Endothelial cell of umbilical vein (primary cell): ENCODE data around the gene TMOD1. TPM values are rescaled to one million over a fixed set of nuclear protein-coding genes. Genes with fewer than 3 reads are reported as not detected.

Experiments
- BruUV-seq: library from RNA; stranded (reverse); fragments of 400-500 nt; replicated peaks from 2 replicates; lab custom pipeline; 2021; lab: Mats Ljungman, UMichigan
- CTCF ChIA-PET: fragments of 300-600, 350-600 bp; sonication (Branson Sonifier 250); formaldehyde crosslinking; loops from one replicate; lab custom pipeline; 2021; ENCODE audit warnings: antibody characterized with exemption, inconsistent platforms; lab: Charles Lee
- POLR2A ChIA-PET: fragments of 300-600, 350-600 bp; sonication (Branson Sonifier 250); formaldehyde crosslinking; loops from one replicate; lab custom pipeline; 2021; ENCODE audit warnings: antibody characterized with exemption, inconsistent platforms; lab: Charles Lee
- DNase-seq: peaks from one replicate; pipeline ENCODE4 v3.0.0-alpha.2; 2011; ENCODE audit warnings: low read depth, low spot score
- FAIRE-seq: peaks from 2 replicates; lab custom pipeline; 2011; peaks lifted over from hg19 to GRCh38; lab: Jason Lieb, UNC
- H2AFZ ChIP-seq: 2 replicates; pipeline ENCODE4 v1.6.0; 2012; ENCODE audit warnings: low read depth, low read length, control low read depth, inconsistent platforms
- H3K27ac ChIP-seq: 2 replicates; pipeline ENCODE4 v1.5.1; 2011; ENCODE audit warnings: low read depth, mild to moderate bottlenecking, control low read depth, low read length, moderate library complexity; ENCODE audit not compliant: insufficient read depth
- H3K27me3 ChIP-seq, 2 experiments: 2 replicates each; pipeline versions ENCODE4 v1.6.0 to v1.6.1; 2011; ENCODE audit warnings: low read length in 2 of 2, mixed read lengths in 1 of 2; ENCODE audit not compliant: control insufficient read depth in 2 of 2, insufficient read depth in 2 of 2
- H3K36me3 ChIP-seq, 2 experiments: 2 replicates in 1 of 2; 3 replicates in 1 of 2; pipeline ENCODE4 v1.5.1; 2011; ENCODE audit warnings: low read length in 2 of 2, mild to moderate bottlenecking in 1 of 2, moderate library complexity in 1 of 2; ENCODE audit not compliant: control insufficient read depth in 2 of 2, insufficient read depth in 2 of 2; ENCODE audit errors: extremely low read depth in 1 of 2
- H3K4me1 ChIP-seq: 3 replicates; pipeline ENCODE4 v1.5.1; 2011; ENCODE audit warnings: mild to moderate bottlenecking, low read length; ENCODE audit not compliant: control insufficient read depth, insufficient read depth; ENCODE audit errors: extremely low read depth
- H3K4me2 ChIP-seq: 2 replicates; pipeline ENCODE4 v1.6.1; 2011; ENCODE audit warnings: low read length, control low read depth, mixed read lengths; ENCODE audit not compliant: insufficient read depth
- H3K4me3 ChIP-seq, 3 experiments: fragments of 200-600 bp in 1 of 3; sonication (generic), shearing (Covaris generic) in 1 of 3; replicated peaks in 1 of 3; 2 replicates each; pipeline ENCODE4 v1.5.1; 2011 to 2016; ENCODE audit warnings: control low read depth in 3 of 3, low read length in 3 of 3, mild to moderate bottlenecking in 2 of 3, inconsistent platforms in 1 of 3, low read depth in 1 of 3, moderate library complexity in 1 of 3; ENCODE audit not compliant: insufficient read depth in 1 of 3
- H3K79me2 ChIP-seq: 2 replicates; pipeline ENCODE4 v1.6.0; 2012; ENCODE audit warnings: low read length, inconsistent platforms; ENCODE audit not compliant: control insufficient read depth, insufficient read depth
- H3K9ac ChIP-seq: replicated peaks from 2 replicates; pipeline ENCODE3; 2011; ENCODE audit warnings: low read length, control low read depth; ENCODE audit not compliant: insufficient read depth; ENCODE audit errors: extremely low read depth
- H3K9me1 ChIP-seq: replicated peaks from 3 replicates; pipeline ENCODE4 v1.6.0; 2011; ENCODE audit warnings: mild to moderate bottlenecking, low read length; ENCODE audit not compliant: control insufficient read depth, insufficient read depth; ENCODE audit errors: extremely low read depth
- H3K9me3 ChIP-seq: replicated peaks from 2 replicates; pipeline ENCODE4 v1.5.1; 2012; ENCODE audit warnings: low read length, inconsistent platforms; ENCODE audit not compliant: control insufficient read depth, insufficient read depth
- H4K20me1 ChIP-seq: replicated peaks from 2 replicates; pipeline ENCODE3; 2011; ENCODE audit warnings: mild to moderate bottlenecking, low read length; ENCODE audit not compliant: control insufficient read depth, insufficient read depth; ENCODE audit errors: extremely low read depth
- EZH2 ChIP-seq: IDR thresholded peaks from 2 replicates; pipeline ENCODE4 v1.6.1; 2012; ENCODE audit warnings: borderline replicate concordance, low read depth, mild to moderate bottlenecking, moderate library complexity, low read length, inconsistent platforms; ENCODE audit not compliant: severe bottlenecking
- FOS ChIP-seq: IDR thresholded peaks from 2 replicates; pipeline ENCODE4 v1.6.1; 2011; ENCODE audit warnings: mild to moderate bottlenecking, low read length, moderate library complexity, borderline replicate concordance; ENCODE audit not compliant: insufficient read depth
- GATA2 ChIP-seq: IDR thresholded peaks from 2 replicates; pipeline ENCODE4 v1.7.0; 2011; ENCODE audit warnings: low read depth, mild to moderate bottlenecking, moderate library complexity, mixed read lengths, low read length; ENCODE audit not compliant: insufficient read length, insufficient read depth
- JUN ChIP-seq: IDR thresholded peaks from 2 replicates; pipeline ENCODE4 v1.6.1; 2011; ENCODE audit warnings: borderline replicate concordance, low read depth; ENCODE audit not compliant: insufficient read length, insufficient read depth
- MYC ChIP-seq: IDR thresholded peaks from one replicate; pipeline ENCODE4 v1.6.1; 2011; ENCODE audit warnings: mild to moderate bottlenecking, low read depth, low read length
- POLR2A ChIP-seq: IDR thresholded peaks from 2 replicates; pipeline ENCODE4 v1.6.1; 2012; ENCODE audit warnings: low read depth, mild to moderate bottlenecking, control low read depth, low read length
- POLR2AphosphoS5 ChIP-seq: IDR thresholded peaks from 2 replicates; pipeline ENCODE4 v1.6.1; 2012; ENCODE audit warnings: low read depth, mild to moderate bottlenecking, control low read depth, low read length, moderate library complexity; ENCODE audit not compliant: insufficient read depth
- dilution Hi-C: fragments of 300-500 bp; cut with MboI; formaldehyde crosslinking; loops from one replicate; pipeline ENCODE4 v1.15.0; 2019; ENCODE audit warnings: low sequenced_read_pairs; ENCODE audit not compliant: extremely low pct_ligation_motif_present
- intact Hi-C: fragments of 100-400 bp; cut with micrococcal nuclease; formaldehyde crosslinking; loops from one replicate; pipeline ENCODE4 v1.10.0; 2022
- polyA plus RNA-seq, 4 experiments: library from polyadenylated mRNA; depleted of rRNA in 3 of 4; stranded (reverse) in 3 of 4; unstranded in 1 of 4; fragments of >200 nt; gene quantifications; 2 replicates each; pipeline versions ENCODE4 v1.2.1 to v1.2.3, GENCODE V29; 2011 to 2012; ENCODE audit warnings: missing spikeins in 1 of 4
- total RNA-seq: library from RNA; stranded (reverse); gene quantifications from 2 replicates; pipeline ENCODE4 v1.2.3, GENCODE V29; 2021
- TF ChIP-seq, protein P1 (sequence below), 2 donors: IDR thresholded peaks; 1 replicate in 1 of 2; 2 replicates in 1 of 2; pipeline ENCODE4 v1.5.1; 2011; ENCODE audit warnings: low read length in 2 of 2, mild to moderate bottlenecking in 2 of 2, moderate library complexity in 2 of 2, control low read depth in 1 of 2, inconsistent platforms in 1 of 2, low read depth in 1 of 2; ENCODE audit not compliant: insufficient read depth in 1 of 2; ENCODE audit errors: extremely low read depth in 1 of 2
- TF ChIP-seq, protein P2 (sequence below): IDR thresholded peaks from 2 replicates; pipeline ENCODE4 v1.6.1; 2011; ENCODE audit not compliant: insufficient read depth, insufficient read length

Gene TMOD1
- total and polyA plus RNA-seq, 2 donors (not counting 3 experiments of a cell fraction or from before 2014, with no cell fraction given), result 0.26 to 1.4 TPM

GRCh38 chr9:97564291-97565175, 63.1 kb downstream of the TMOD1 start:
- BruUV-seq, result no TSS peak
- Histone ChIP-seq H3K36me3 (no peaks in the 10 kb centered on the region), H3K4me3 (no peak overlapping the region), H3K79me2 (no peaks in the 10 kb centered on the region), H4K20me1 (no peaks in the 10 kb centered on the region), H3K9ac (no peak overlapping the region), H3K27me3 (peaks cover 6 to 22% of the 10 kb centered on the region in 2 experiments), H3K4me1 (peaks cover 16% of the 10 kb centered on the region), H3K27ac (no peak overlapping the region), H3K9me3 (no peaks in the 10 kb centered on the region), H2AFZ (no peak overlapping the region), H3K4me2 (peak overlapping the region; percentile 25), H3K9me1 (no peaks in the 10 kb centered on the region)
- TF ChIP-seq MYC, result no peak
- peak; percentile 36 for TF ChIP-seq FOS
- peak; percentile 54 for TF ChIP-seq JUN
- no peak for TF ChIP-seq POLR2AphosphoS5
- TF ChIP-seq POLR2A, result no peak
- TF ChIP-seq, protein P1, sequence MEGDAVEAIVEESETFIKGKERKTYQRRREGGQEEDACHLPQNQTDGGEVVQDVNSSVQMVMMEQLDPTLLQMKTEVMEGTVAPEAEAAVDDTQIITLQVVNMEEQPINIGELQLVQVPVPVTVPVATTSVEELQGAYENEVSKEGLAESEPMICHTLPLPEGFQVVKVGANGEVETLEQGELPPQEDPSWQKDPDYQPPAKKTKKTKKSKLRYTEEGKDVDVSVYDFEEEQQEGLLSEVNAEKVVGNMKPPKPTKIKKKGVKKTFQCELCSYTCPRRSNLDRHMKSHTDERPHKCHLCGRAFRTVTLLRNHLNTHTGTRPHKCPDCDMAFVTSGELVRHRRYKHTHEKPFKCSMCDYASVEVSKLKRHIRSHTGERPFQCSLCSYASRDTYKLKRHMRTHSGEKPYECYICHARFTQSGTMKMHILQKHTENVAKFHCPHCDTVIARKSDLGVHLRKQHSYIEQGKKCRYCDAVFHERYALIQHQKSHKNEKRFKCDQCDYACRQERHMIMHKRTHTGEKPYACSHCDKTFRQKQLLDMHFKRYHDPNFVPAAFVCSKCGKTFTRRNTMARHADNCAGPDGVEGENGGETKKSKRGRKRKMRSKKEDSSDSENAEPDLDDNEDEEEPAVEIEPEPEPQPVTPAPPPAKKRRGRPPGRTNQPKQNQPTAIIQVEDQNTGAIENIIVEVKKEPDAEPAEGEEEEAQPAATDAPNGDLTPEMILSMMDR (IDR thresholded peaks at IDR 0.05; ENCODE audit: extremely low read depth in 1 of 2, insufficient read depth in 1 of 2, low read depth in 1 of 2, low read length in 2 of 2), result no peak
- peak; percentile 91 for TF ChIP-seq GATA2
- TF ChIP-seq EZH2, result no peak
- TF ChIP-seq, protein P2, sequence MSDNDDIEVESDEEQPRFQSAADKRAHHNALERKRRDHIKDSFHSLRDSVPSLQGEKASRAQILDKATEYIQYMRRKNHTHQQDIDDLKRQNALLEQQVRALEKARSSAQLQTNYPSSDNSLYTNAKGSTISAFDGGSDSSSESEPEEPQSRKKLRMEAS, result no peak
- DNase-seq, result peak; percentile 89
- intact Hi-C loops, result loop anchor here (1.0 to 2.0 kb wide), 2 partner anchors 34 to 45 kb away; no protein-coding TSS in a partner anchor
- ChIA-PET POLR2A (interaction anchor here (0.6 kb wide), 1 partner anchor 55 kb away, joined by 6 read pairs; no protein-coding TSS in a partner anchor), CTCF (interaction anchor here (0.6 to 6.8 kb wide), 7 partner anchors 29 to 95 kb away, joined by 3 to 52 read pairs (median 4); partner anchors contain the start of gene TMOD1)
- dilution Hi-C loops, result no loop called here
- peak; percentile 94 for FAIRE-seq
